HG03439 (cell line): Measurements from ENCODE around the gene RPAIN.
A peak's percentile ranks its signal among the peaks of the same experiment; 100 is the strongest.

Experiments used
- ATAC-seq: cut with Tn5 transposase; IDR thresholded peaks from one replicate; pipeline ENCODE4 v1.9.1; 2021; ENCODE audit warnings: mild to moderate bottlenecking, moderate library complexity; ENCODE audit not compliant: unreplicated experiment

RPAIN gene

DNA sequence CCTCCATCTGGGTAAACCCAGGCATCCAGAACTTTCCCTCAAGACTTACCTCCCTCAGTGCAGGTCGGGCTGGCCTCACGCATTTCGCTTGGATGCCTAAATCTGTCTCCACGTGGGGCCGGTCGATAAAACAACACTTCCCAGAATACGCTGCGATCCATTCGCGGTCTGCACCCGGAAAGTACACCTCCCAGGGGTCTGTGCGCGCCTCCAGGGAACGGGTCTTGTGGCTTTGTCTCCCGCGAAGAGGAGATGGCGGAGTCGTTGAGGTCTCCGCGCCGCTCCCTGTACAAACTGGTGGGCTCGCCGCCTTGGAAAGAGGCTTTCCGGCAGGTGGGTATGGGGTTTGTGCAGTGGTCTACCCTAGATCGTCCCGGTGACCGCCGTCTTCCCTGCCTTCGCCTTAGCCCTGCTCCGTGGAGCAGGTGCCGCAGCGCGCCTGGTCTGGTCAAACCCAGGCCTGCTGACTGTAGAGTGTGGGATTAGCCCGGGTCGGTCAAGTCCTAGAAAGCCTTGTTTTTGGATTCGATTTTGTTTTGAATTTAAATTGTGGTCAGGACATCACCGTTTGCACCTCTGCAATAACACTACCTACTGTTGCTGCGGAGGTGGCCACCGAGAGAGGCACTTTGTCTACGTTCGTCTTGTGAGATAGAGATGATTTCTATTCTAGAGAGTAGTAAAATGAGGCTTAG, at the start of gene RPAIN:
Gene RPAIN, plus strand, starts transcription at position 224 of the 695 bp plus-strand sequence. Its CDS starts 29 bp downstream, at position 253.
- peak; percentile 52 for ATAC-seq

DNA sequence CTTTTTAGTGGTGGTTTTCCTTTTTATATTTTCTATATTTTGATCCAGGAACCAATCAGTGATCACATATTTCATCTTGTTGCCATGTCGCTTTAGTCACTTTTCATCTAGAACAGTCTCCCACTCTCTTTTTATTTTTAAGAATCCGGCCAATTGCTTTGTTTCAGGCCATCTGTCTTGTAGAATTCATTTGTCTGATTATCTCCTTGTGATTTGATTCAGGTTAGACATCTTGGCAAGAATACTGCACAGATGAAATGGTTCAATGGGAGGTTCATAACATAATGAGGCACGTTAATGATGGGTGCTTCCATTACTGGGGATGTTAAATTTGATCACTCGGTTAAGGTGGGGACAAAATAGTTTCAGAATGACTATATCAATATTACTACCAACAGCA, 49.6 kb upstream of the RPAIN start:
- no peak for ATAC-seq

- ATAC-seq = no peak
These were observed 46.9 kb upstream of the RPAIN start for GRCh38 chr17:5373112-5373511.

GRCh38 chr17:5378566-5379207, 41.3 kb upstream of the RPAIN start:
- ATAC-seq = no peak

GRCh38 chr17:5379351-5380107, 40.5 kb upstream of the RPAIN start:
- no peak for ATAC-seq

DNA sequence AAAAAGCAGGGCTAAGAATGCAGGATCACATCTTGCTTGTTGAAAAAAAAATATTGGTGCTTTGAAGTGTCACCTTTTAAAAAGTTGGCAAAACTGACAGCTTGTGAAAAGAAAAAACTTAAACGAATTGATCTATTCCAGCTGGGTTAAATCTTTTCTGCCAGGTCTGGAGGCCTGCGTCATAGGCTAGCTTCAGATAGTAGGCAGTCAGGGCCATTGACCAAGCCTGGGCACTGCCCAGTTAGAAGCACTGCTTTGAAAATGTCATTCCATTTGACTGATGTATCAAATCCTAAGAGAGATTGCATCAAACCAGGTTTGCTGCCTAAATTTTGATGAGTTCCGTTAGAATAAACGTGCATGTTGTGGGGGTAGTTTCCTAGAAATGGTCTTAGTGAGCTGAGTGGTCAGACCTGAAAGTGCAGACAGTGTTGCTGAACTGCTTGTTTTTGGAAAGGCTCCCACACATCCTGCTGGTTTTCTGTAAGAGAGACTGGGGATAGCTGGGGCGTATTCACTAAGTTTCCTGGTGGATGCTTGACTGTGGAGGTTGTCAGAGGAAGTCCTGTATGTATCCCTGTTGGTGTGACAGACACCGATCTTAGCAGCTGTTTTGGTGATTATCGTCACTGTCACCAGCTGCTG, 39.4 kb upstream of the RPAIN start:
- ATAC-seq = no peak

DNA sequence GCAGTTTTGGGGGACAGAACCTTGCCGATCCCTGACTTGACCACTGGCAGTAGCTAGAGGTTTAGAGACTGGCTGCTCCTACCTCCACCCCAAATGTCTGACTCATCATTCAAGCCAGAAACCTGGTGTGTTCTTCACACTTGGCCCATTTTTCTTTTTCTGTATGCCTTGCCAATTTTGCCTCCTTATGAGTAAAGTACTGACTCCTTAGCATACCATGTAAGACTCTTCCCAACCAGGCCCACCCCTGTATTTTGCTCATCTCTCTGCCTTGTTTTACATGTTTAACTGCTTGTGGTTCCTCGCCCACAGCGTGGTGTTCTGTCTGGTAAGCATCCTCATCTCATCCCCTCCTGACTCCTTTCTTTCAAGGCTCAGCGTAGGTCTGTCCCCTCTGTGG, 38.4 kb upstream of the RPAIN start:
- ATAC-seq = no peak

GRCh38 chr17:5391678-5392077, 28.3 kb upstream of the RPAIN start:
- ATAC-seq = no peak

GRCh38 chr17:5396612-5397011, 23.4 kb upstream of the RPAIN start:
- ATAC-seq = no peak

DNA sequence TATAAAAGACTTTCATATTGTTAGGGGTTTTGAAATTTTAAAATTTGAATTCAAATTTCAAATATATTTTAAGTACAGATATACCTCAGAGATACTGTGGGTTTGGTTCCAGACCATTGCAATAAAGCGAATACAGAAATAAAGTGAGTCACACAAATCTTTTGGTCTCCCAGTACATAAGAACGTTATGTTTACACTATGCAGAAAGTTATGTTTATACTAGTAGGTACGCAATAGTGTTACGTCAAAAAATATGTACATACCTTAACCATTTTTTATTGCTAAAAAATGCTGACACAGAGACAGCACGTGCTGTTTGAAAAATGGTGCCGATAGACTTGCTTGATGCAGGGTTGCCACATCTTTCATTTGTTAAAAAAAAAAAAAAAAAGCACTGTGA, 20.2 kb upstream of the RPAIN start:
- ATAC-seq = no peak

- ATAC-seq = no peak
These were observed 14.6 kb upstream of the RPAIN start for GRCh38 chr17:5405400-5405799.

DNA sequence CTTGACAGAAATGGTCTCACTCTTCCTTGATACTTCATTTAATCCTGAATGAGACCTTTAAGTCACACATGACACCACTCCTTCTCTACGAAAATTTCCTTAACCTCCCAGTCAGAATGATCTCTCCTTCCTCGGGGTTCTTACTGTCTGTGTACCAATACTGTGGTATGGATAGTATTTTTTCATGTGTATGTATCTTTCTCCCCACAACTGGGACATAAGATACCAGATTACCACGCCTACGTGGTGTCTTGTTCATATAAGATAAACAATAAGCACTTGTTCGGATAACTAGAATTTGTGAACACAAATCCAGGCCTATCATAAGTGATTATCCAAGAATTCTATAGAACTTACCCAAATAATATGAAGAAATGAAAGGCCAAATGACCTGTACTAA, 11.8 kb upstream of the RPAIN start:
- no peak for ATAC-seq

DNA sequence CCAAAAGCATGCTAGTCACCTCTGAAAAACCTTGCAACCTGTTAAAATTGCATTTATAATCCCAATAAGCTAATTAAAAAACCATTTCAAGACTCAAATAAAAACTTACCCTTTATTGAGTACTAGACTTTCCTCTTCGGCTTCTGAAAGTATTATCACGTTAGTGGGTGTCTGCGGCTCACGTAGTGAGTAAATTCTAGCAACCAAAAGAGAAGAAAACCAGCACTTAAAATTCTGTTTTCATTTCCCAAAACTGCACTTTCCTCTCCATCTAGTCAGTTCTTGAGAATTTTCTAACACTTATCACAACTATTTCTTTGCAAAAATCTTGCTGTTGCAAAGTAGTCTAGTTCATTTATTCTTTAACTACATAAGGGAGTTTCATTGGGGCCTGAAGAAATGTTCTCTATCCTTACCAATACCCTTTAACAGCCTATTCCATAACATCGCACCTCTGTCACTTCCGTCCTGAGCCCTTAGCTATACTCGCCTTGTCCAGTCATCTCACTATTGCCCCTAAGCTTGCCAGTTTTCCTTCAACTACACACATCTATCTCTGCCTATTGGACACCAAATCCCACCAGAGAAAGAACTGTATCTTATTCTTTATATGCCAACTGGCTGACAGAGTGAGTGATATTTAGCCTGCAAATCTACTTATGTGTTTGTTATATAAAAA, 9.2 kb upstream of the RPAIN start:
- ATAC-seq = no peak

DNA sequence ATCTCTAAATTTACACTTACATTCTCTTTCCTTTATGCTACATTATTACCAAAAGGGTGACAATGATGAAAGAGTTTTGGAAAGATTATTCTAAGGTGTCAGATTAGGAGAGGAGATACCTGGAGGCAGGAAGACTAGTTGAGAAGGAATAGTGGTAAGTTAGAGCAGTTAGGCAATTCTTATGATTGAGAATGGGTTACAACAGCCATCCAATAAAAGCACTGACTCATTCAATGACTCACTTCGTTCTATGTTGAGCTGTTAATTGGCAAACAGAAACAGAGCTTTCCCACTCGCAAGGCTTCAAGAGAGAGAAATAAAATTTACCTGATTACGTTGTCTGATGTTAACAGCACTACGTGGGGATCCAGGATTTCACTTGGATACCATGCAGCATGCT, 6.3 kb upstream of the RPAIN start:
- ATAC-seq = no peak

- ATAC-seq = no peak
These were observed 3.1 kb upstream of the RPAIN start for GRCh38 chr17:5416901-5417300.

DNA sequence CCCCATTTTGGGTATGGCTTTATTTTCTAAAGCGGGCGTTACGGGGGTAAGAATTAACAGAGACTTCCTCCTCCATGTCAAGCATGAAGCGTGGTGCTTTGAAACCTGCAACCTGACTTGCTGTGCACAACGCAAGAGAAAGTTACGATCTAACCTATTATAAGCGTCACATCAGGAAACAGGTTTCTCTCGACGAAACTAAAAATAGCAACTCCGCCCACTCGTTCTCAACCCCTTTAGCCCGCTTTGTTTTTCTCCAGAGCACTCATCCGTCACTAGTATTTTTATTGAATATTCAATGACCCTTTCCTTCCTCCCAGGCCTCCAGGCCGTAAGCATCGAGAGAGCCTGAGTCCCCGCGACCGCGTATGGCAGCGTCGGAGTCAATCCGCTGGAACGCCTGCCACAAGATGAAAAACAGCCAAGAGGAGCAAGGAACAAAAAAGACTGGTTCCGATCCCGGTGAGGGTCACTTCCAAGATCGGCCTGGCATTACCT, 1.1 kb upstream of the RPAIN start:
- ATAC-seq = peak; percentile 23

GRCh38 chr17:5419356-5419958, 525 bp upstream of the RPAIN start, which contains the start of gene NUP88:
TSS of gene NUP88 (minus strand) at chr17:5419662. CDS start at chr17:5419650, 12 bp downstream.
- peak; percentile 82 for ATAC-seq

DNA sequence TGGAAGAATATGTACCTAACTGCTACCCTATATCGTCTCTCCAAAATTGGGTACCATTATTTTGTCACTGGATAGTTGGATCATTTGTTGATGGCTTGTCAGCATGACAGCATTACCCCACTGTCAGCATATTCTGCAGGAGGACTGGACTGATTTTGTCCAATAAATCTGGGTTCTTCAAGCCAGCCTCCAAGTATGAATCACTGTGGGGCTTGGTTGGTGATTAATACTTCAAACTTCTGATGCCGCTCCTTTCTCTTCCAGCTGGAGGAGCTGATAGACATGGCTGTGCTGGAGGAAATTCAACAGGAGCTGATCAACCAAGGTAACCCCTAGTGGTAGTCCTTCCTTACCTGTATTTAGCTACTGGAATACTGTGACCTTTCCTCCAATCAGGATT, 2.5 kb downstream of the RPAIN start:
- ATAC-seq = no peak

- no peak for ATAC-seq
These were observed 4.9 kb downstream of the RPAIN start for GRCh38 chr17:5424909-5425308.

DNA sequence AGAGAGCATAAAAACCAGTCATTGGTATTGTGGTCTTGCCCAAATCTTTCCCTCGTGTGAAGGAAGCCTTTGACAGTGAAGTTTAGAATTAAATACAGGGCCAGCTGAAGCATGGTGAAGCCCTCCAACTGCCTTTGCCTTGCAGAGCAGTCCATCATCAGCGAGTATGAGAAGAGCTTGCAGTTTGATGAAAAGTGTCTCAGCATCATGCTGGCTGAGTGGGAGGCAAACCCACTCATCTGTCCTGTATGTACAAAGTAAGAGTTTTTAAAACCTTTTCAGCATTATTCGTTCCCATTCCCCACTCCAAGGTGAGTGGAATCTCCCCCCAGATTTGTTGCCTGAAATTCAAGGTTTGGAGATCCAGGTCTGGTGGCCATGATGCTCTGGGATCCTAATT, 5.8 kb downstream of the RPAIN start:
- no peak for ATAC-seq
